Panc1 (cell line): ENCODE measurements around the gene PNP. TPM values are rescaled to one million over a fixed set of nuclear protein-coding genes. Genes with fewer than 3 reads are reported as not detected.

Source experiments
- ATAC-seq: fragments of 200-7000 bp; cut with Tn5 transposase; 2 replicates; pipeline ENCODE4 v1.9.1; 2020; ENCODE audit warnings: mild to moderate bottlenecking, moderate library complexity
- BruUV-seq: library from RNA; stranded (reverse); fragments of 400-500 nt; replicated peaks from 2 replicates; lab custom pipeline; 2021; lab: Mats Ljungman, UMichigan
- CTCF ChIA-PET: fragments of 300-600 bp; sonication (Branson Sonifier 250); formaldehyde crosslinking; loops from one replicate; lab custom pipeline; 2022; ENCODE audit warnings: antibody characterized with exemption; lab: Charles Lee
- POLR2A ChIA-PET: fragments of 300-600 bp; sonication (Branson Sonifier 250); formaldehyde crosslinking; loops from one replicate; lab custom pipeline; 2022; ENCODE audit warnings: antibody characterized with exemption; lab: Charles Lee
- DNase-seq: peaks from one replicate; pipeline ENCODE4 v3.0.0-alpha.2; 2010; ENCODE audit warnings: low read depth, low spot score
- H3K27ac ChIP-seq: 2 replicates; pipeline ENCODE4 v1.5.1; 2011; ENCODE audit warnings: mild to moderate bottlenecking, low read length, inconsistent platforms
- H3K27me3 ChIP-seq: fragments of 200-500 bp; sonication (Bioruptor generic); 2 replicates; pipeline ENCODE4 v1.6.0; 2014; ENCODE audit warnings: low read length, inconsistent platforms; ENCODE audit not compliant: control insufficient read depth, insufficient read depth
- H3K36me3 ChIP-seq: fragments of 200-500 bp; sonication (Bioruptor generic); 2 replicates; pipeline ENCODE4 v1.5.1; 2014; ENCODE audit warnings: inconsistent platforms, mild to moderate bottlenecking, low read length, moderate library complexity; ENCODE audit not compliant: control insufficient read depth, insufficient read depth
- H3K4me1 ChIP-seq: 2 replicates; pipeline ENCODE4 v1.5.1; 2011; ENCODE audit warnings: inconsistent platforms, mild to moderate bottlenecking, low read length, moderate library complexity; ENCODE audit not compliant: control insufficient read depth, insufficient read depth
- H3K4me3 ChIP-seq, 2 experiments: 2 replicates each; pipeline ENCODE4 v1.5.1; 2011 to 2012; ENCODE audit warnings: low read depth in 2 of 2, low read length in 2 of 2, mild to moderate bottlenecking in 2 of 2, inconsistent platforms in 1 of 2, moderate library complexity in 1 of 2
- H3K9me3 ChIP-seq: fragments of 200-500 bp; sonication (Bioruptor generic); 2 replicates; pipeline ENCODE4 v1.5.1; 2014; ENCODE audit warnings: low read depth, mild to moderate bottlenecking, inconsistent platforms, low read length, moderate library complexity; ENCODE audit not compliant: control insufficient read depth, insufficient read depth
- POLR2AphosphoS5 ChIP-seq: IDR thresholded peaks from 2 replicates; pipeline ENCODE4 v1.6.1; 2012; ENCODE audit warnings: mild to moderate bottlenecking, low read depth, low read length, moderate library complexity
- SIN3A ChIP-seq: IDR thresholded peaks from 2 replicates; pipeline ENCODE4 v1.6.1; 2012; ENCODE audit warnings: low read depth, mild to moderate bottlenecking, low read length, moderate library complexity, borderline replicate concordance; ENCODE audit not compliant: insufficient read depth
- TCF7L2 ChIP-seq: IDR thresholded peaks from 2 replicates; pipeline ENCODE4 v1.6.1; 2011; ENCODE audit warnings: mild to moderate bottlenecking, low read depth, low read length, inconsistent platforms
- in situ Hi-C: cut with HindIII; loops from 2 replicates; pipeline ENCODE4 v1.10.0; 2016; ENCODE audit warnings: low sequenced_read_pairs, low pct_unique_long_range_greater_than_20kb
- intact Hi-C: fragments of 100-400 bp; cut with micrococcal nuclease; formaldehyde crosslinking; loops from one replicate; pipeline ENCODE4 v1.10.0; 2022; ENCODE audit not compliant: unreplicated experiment
- total RNA-seq: library from RNA; stranded (reverse); gene quantifications from one replicate; pipeline ENCODE4 v1.2.1, GENCODE V29; 2021; ENCODE audit not compliant: unreplicated experiment
- TF ChIP-seq, protein P1 (sequence below): fragments of 450-650 bp; IDR thresholded peaks from 2 replicates; pipeline ENCODE4 v1.5.1; 2017; ENCODE audit warnings: mild to moderate bottlenecking
- TF ChIP-seq, protein P2 (sequence below), 2 experiments: IDR thresholded peaks; 2 replicates each; pipeline ENCODE4 v1.6.1; 2011 to 2012; ENCODE audit warnings: low read depth in 2 of 2, control low read depth in 1 of 2, low read length in 1 of 2, mild to moderate bottlenecking in 1 of 2, moderate library complexity in 1 of 2; ENCODE audit not compliant: insufficient read depth in 1 of 2

The PNP gene
- total RNA-seq, 1 experiment from 2014 or later: 35.1 TPM

DNA sequence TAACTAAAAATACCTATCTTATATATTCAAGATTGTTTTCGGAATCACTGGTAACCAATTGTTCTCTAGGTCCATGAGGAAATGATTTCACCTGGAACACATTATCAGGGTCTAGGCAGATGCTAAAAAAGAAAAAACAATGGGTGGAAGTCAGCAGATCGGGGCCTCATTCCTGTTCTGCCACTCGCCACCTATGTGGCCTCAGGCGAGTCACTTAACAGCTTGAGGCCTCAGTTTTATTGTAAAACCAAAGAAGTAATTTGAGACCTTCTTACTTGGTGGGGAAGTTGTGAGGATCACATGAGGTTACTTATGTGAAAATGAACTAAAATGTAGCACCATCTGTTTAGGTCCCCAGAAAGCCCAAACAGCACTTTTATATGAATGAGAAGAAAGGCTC is 29.9 kb downstream of the PNP start:
- ATAC-seq (no peak), DNase-seq (no peak)
- intact Hi-C loops: no loop called here
- POLR2A ChIA-PET: interaction anchor here (1.0 kb wide), 1 partner anchor 156 kb away, joined by 3 read pairs; no protein-coding TSS in a partner anchor
- BruUV-seq: no TSS peak
- Histone ChIP-seq H3K27me3 (no peaks in the 10 kb centered on the region), H3K36me3 (no peaks in the 10 kb centered on the region), H3K4me3 (no peak overlapping the region), H3K27ac (no peak overlapping the region), H3K9me3 (no peaks in the 10 kb centered on the region), H3K4me1 (no peaks in the 10 kb centered on the region; the same call in 1 of the 2 replicates)
- TF ChIP-seq, protein P1, sequence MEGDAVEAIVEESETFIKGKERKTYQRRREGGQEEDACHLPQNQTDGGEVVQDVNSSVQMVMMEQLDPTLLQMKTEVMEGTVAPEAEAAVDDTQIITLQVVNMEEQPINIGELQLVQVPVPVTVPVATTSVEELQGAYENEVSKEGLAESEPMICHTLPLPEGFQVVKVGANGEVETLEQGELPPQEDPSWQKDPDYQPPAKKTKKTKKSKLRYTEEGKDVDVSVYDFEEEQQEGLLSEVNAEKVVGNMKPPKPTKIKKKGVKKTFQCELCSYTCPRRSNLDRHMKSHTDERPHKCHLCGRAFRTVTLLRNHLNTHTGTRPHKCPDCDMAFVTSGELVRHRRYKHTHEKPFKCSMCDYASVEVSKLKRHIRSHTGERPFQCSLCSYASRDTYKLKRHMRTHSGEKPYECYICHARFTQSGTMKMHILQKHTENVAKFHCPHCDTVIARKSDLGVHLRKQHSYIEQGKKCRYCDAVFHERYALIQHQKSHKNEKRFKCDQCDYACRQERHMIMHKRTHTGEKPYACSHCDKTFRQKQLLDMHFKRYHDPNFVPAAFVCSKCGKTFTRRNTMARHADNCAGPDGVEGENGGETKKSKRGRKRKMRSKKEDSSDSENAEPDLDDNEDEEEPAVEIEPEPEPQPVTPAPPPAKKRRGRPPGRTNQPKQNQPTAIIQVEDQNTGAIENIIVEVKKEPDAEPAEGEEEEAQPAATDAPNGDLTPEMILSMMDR: no peak
- TF ChIP-seq SIN3A (no peak), TCF7L2 (no peak), POLR2AphosphoS5 (no peak)
- TF ChIP-seq, protein P2, sequence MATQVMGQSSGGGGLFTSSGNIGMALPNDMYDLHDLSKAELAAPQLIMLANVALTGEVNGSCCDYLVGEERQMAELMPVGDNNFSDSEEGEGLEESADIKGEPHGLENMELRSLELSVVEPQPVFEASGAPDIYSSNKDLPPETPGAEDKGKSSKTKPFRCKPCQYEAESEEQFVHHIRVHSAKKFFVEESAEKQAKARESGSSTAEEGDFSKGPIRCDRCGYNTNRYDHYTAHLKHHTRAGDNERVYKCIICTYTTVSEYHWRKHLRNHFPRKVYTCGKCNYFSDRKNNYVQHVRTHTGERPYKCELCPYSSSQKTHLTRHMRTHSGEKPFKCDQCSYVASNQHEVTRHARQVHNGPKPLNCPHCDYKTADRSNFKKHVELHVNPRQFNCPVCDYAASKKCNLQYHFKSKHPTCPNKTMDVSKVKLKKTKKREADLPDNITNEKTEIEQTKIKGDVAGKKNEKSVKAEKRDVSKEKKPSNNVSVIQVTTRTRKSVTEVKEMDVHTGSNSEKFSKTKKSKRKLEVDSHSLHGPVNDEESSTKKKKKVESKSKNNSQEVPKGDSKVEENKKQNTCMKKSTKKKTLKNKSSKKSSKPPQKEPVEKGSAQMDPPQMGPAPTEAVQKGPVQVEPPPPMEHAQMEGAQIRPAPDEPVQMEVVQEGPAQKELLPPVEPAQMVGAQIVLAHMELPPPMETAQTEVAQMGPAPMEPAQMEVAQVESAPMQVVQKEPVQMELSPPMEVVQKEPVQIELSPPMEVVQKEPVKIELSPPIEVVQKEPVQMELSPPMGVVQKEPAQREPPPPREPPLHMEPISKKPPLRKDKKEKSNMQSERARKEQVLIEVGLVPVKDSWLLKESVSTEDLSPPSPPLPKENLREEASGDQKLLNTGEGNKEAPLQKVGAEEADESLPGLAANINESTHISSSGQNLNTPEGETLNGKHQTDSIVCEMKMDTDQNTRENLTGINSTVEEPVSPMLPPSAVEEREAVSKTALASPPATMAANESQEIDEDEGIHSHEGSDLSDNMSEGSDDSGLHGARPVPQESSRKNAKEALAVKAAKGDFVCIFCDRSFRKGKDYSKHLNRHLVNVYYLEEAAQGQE (IDR thresholded peaks at IDR 0.05; ENCODE audit: insufficient read depth in 1 of 2, low read depth in 2 of 2, low read length in 1 of 2): no peak
- in situ Hi-C loops: no loop called here
- CTCF ChIA-PET: interaction anchor here (0.6 kb wide), 1 partner anchor 84 kb away, joined by 3 read pairs; no protein-coding TSS in a partner anchor

DNA sequence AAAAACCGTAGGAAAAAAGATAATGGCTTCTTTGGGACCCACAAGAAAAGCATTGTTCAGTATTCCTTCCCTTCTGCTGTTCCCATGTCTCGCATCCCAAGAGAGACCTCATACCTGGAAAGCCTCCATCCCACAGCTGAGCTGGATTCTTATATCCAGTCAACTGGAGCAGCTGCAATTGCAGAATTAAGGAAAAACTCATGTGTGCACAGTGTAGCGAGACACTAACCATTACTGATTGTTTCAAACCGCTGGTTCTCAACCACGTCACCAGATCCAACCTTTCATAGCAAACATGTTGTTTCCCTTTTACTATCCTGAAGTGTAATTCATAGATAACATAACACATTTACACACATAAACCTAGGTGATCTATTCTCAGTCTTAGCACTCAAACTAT is 30.7 kb downstream of the PNP start:
- intact Hi-C loops: no loop called here
- H3K27me3 ChIP-seq: no peaks in the 10 kb centered on the region
- H3K36me3 ChIP-seq: no peaks in the 10 kb centered on the region
- H3K4me1 ChIP-seq: no peaks in the 10 kb centered on the region; the same call in 1 of the 2 replicates
- no peak overlapping the region for H3K27ac ChIP-seq
- no peak for DNase-seq
- ChIA-PET POLR2A (no interaction called here), CTCF (no interaction called here)
- H3K9me3 ChIP-seq: no peaks in the 10 kb centered on the region
- TF ChIP-seq TCF7L2: no peak
- TF ChIP-seq, protein P1: no peak
- no peak for TF ChIP-seq SIN3A
- TF ChIP-seq, protein P2 (IDR thresholded peaks at IDR 0.05; ENCODE audit: insufficient read depth in 1 of 2, low read depth in 2 of 2, low read length in 1 of 2): no peak
- TF ChIP-seq POLR2AphosphoS5: no peak
- BruUV-seq: no TSS peak
- in situ Hi-C loops: no loop called here
- H3K4me3 ChIP-seq: no peak overlapping the region
- ATAC-seq: no peak
